ENCODE results near the gene DESI1. TPM values are rescaled to one million over a fixed set of nuclear protein-coding genes. Genes with fewer than 3 reads are reported as not detected.

DESI1 gene
- total RNA-seq, 3 donors from 2014 or later (not counting 1 experiment from before 2014, with no cell fraction given) = 15.0 to 22.2 (median 20.6) TPM

- H3K27ac ChIP-seq (ENCODE audit: low read length) = no peak overlapping the region
- no peaks in the 10 kb centered on the region for H3K27me3 ChIP-seq (ENCODE audit: control insufficient read depth, insufficient read depth, low read length)
- ATAC-seq (no peak), DNase-seq (no peak)
- no peaks in the 10 kb centered on the region for H3K4me1 ChIP-seq (ENCODE audit: control insufficient read depth, insufficient read depth, low read length)
- no peak for TF ChIP-seq CTCF (IDR thresholded peaks at IDR 0.05)
- H3K4me3 ChIP-seq (ENCODE audit: low read length) = no peak overlapping the region
- no peaks in the 10 kb centered on the region for H3K9me3 ChIP-seq (ENCODE audit: control insufficient read depth, insufficient read depth, low read length)
- Mint-ChIP-seq H3K36me3 (no peaks in the 10 kb centered on the region), H3K27ac (no peak overlapping the region), H3K9me3 (no peaks in the 10 kb centered on the region), H3K27me3 (ENCODE audit: low read depth in 2 of 2) (no peaks in the 10 kb centered on the region), H3K4me3 (no peak overlapping the region), H3K4me1 (no peaks in the 10 kb centered on the region)
- H3K36me3 ChIP-seq (ENCODE audit: control insufficient read depth, insufficient read depth, low read length) = no peaks in the 10 kb centered on the region
- 72% methylated on average over 2 of the region's 3 CpGs for WGBS (ENCODE audit: insufficient coverage)
- intact Hi-C loops (cut with micrococcal nuclease) = no loop called here
These were observed 50.6 kb downstream of the DESI1 start for GRCh38 chr22:41570221-41570620.

GRCh38 chr22:41568811-41569210 is 52.0 kb downstream of the DESI1 start:
- 85% methylated on average over 7 of the region's 7 CpGs for WGBS (ENCODE audit: insufficient coverage)
- H3K9me3 ChIP-seq (ENCODE audit: control insufficient read depth, insufficient read depth, low read length) = no peaks in the 10 kb centered on the region
- no peak for TF ChIP-seq CTCF (IDR thresholded peaks at IDR 0.05)
- Mint-ChIP-seq H3K4me1 (no peaks in the 10 kb centered on the region), H3K27me3 (ENCODE audit: low read depth in 2 of 2) (peaks cover 0 to 3% of the 10 kb centered on the region in 2 donors), H3K9me3 (no peaks in the 10 kb centered on the region), H3K4me3 (no peak overlapping the region), H3K36me3 (no peaks in the 10 kb centered on the region), H3K27ac (no peak overlapping the region)
- no peak overlapping the region for H3K4me3 ChIP-seq (ENCODE audit: low read length)
- H3K27me3 ChIP-seq (ENCODE audit: control insufficient read depth, insufficient read depth, low read length) = no peaks in the 10 kb centered on the region
- ATAC-seq (no peak), DNase-seq (no peak)
- H3K36me3 ChIP-seq (ENCODE audit: control insufficient read depth, insufficient read depth, low read length) = no peaks in the 10 kb centered on the region
- H3K4me1 ChIP-seq (ENCODE audit: control insufficient read depth, insufficient read depth, low read length) = no peaks in the 10 kb centered on the region
- no peak overlapping the region for H3K27ac ChIP-seq (ENCODE audit: low read length)
- intact Hi-C loops (cut with micrococcal nuclease) = no loop called here

- ATAC-seq (no peak), DNase-seq (no peak)
- Mint-ChIP-seq H3K4me1 (no peaks in the 10 kb centered on the region), H3K4me3 (no peak overlapping the region), H3K9me3 (no peaks in the 10 kb centered on the region), H3K27me3 (ENCODE audit: low read depth in 2 of 2) (peaks cover 0 to 5% of the 10 kb centered on the region in 2 donors), H3K36me3 (no peaks in the 10 kb centered on the region), H3K27ac (no peak overlapping the region)
- Histone ChIP-seq H3K4me3 (ENCODE audit: low read length) (no peak overlapping the region), H3K4me1 (ENCODE audit: control insufficient read depth, insufficient read depth, low read length) (no peaks in the 10 kb centered on the region), H3K27ac (ENCODE audit: low read length) (no peak overlapping the region), H3K36me3 (ENCODE audit: control insufficient read depth, insufficient read depth, low read length) (no peaks in the 10 kb centered on the region), H3K27me3 (ENCODE audit: control insufficient read depth, insufficient read depth, low read length) (peaks cover 2% of the 10 kb centered on the region), H3K9me3 (ENCODE audit: control insufficient read depth, insufficient read depth, low read length) (no peaks in the 10 kb centered on the region)
- TF ChIP-seq CTCF (IDR thresholded peaks at IDR 0.05) = no peak
- WGBS (ENCODE audit: insufficient coverage) = 80% methylated on average over 3 of the region's 3 CpGs
- intact Hi-C loops (cut with micrococcal nuclease) = no loop called here
These were observed 53.4 kb downstream of the DESI1 start for GRCh38 chr22:41567512-41567768.

- Histone ChIP-seq H3K4me1 (ENCODE audit: control insufficient read depth, insufficient read depth, low read length) (no peaks in the 10 kb centered on the region), H3K27me3 (ENCODE audit: control insufficient read depth, insufficient read depth, low read length) (peaks cover 16% of the 10 kb centered on the region), H3K36me3 (ENCODE audit: control insufficient read depth, insufficient read depth, low read length) (no peaks in the 10 kb centered on the region), H3K4me3 (ENCODE audit: low read length) (no peak overlapping the region), H3K27ac (ENCODE audit: low read length) (no peak overlapping the region), H3K9me3 (ENCODE audit: control insufficient read depth, insufficient read depth, low read length) (no peaks in the 10 kb centered on the region)
- peaks cover 6 to 15% of the 10 kb centered on the region in 2 donors for H3K27me3 Mint-ChIP-seq (ENCODE audit: low read depth in 2 of 2)
- no peaks in the 10 kb centered on the region for H3K4me1 Mint-ChIP-seq
- H3K36me3 Mint-ChIP-seq = no peaks in the 10 kb centered on the region
- TF ChIP-seq CTCF (IDR thresholded peaks at IDR 0.05) = no peak
- DNase-seq (no peak), ATAC-seq (peak in 1 of 3 donors; percentile 29)
- no peaks in the 10 kb centered on the region for H3K9me3 Mint-ChIP-seq
- intact Hi-C loops (cut with micrococcal nuclease) = no loop called here
- H3K27ac Mint-ChIP-seq = no peak overlapping the region
- whole genome bisulfite sequencing (ENCODE audit: insufficient coverage) = 69% methylated on average over 8 of the region's 8 CpGs
- no peak overlapping the region for H3K4me3 Mint-ChIP-seq
These were observed 55.3 kb downstream of the DESI1 start for GRCh38 chr22:41565403-41566054.

Data from natural killer cell (primary cell).